NCI-H524 treated with DMSO at 0.1 percent for 48 hours (cell line): ENCODE data around the gene ASB2.
A peak's percentile ranks its signal among the peaks of the same experiment; 100 is the strongest.

Source experiments
- DNase-seq: peaks from one replicate; lab custom pipeline; 2025; lab: John Stamatoyannopoulos, UW

ASB2 gene

DNA sequence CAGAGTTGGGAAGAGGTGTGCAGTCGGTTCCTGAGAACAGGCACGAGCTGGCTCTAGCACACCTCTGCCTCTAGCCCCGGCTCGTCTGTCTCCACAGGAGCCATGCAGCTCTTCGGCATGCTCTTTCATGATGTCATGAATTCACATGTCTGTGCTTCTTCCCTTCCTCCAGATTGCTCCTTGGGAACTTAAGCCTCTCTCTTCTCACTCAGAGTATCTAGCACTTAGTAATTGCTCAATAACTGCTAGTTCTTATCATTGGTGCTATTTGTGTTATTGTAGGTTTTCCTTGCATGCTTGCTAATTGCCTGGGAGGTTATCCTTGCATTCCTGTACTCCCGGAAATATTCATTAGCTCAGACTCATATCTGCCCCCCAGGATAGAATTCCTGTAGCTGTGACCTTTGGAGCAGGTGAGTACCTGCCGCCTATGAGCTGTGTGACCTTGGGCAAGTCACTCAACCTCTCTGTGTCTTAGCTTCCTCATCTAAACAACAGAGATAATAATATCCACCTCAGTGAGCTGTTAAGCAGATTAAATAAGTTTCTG lies 29.8 kb downstream of the ASB2 start:
- no peak for DNase-seq

- no peak for DNase-seq
Measured at GRCh38 chr14:93946104-93946503, 30.3 kb downstream of the ASB2 start.

DNA sequence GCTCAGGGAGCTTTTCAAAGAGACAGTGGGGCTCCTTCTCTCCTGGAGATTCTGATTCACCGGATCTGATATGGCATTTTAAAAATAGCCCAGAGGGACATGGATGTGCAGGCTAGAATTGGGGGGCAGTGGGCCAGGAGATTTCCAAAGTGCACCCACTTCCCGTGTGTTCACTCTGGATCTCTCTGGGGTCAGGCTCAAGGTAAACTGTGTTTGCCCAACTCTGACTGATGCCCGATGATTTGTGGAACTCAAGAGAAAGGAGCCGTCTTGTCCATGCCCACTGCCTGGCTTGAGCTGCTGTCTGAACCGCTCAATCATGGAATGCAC lies 31.3 kb downstream of the ASB2 start:
- no peak for DNase-seq

- DNase-seq = peak; percentile 70
Measured at GRCh38 chr14:93944348-93945069, 31.9 kb downstream of the ASB2 start.

GRCh38 chr14:93943930-93944329 lies 32.4 kb downstream of the ASB2 start:
- DNase-seq = no peak

DNA sequence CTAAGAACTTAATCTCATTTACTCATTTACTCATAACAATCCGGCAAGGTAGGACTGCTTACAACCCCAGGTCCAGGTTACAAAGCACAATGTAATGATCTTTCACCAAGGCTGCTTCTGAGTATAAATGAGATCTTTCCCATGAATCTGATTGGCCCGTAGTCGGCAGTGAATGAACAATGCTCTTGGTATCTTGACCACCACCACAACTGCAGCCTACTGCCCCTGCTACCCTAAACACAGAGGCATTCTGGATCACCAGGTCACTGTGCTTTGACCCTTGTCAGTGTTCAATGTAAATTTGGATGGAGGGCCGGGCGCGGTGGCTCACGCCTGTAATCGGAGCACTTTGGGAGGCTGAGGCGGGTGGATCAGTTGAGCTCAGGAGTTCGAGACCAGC lies 33.3 kb downstream of the ASB2 start:
- peak; percentile 52 for DNase-seq

GRCh38 chr14:93941293-93941910 lies 35.0 kb downstream of the ASB2 start:
- peak; percentile 64 for DNase-seq

- no peak for DNase-seq
Measured at GRCh38 chr14:93940437-93940836, 35.9 kb downstream of the ASB2 start.

DNA sequence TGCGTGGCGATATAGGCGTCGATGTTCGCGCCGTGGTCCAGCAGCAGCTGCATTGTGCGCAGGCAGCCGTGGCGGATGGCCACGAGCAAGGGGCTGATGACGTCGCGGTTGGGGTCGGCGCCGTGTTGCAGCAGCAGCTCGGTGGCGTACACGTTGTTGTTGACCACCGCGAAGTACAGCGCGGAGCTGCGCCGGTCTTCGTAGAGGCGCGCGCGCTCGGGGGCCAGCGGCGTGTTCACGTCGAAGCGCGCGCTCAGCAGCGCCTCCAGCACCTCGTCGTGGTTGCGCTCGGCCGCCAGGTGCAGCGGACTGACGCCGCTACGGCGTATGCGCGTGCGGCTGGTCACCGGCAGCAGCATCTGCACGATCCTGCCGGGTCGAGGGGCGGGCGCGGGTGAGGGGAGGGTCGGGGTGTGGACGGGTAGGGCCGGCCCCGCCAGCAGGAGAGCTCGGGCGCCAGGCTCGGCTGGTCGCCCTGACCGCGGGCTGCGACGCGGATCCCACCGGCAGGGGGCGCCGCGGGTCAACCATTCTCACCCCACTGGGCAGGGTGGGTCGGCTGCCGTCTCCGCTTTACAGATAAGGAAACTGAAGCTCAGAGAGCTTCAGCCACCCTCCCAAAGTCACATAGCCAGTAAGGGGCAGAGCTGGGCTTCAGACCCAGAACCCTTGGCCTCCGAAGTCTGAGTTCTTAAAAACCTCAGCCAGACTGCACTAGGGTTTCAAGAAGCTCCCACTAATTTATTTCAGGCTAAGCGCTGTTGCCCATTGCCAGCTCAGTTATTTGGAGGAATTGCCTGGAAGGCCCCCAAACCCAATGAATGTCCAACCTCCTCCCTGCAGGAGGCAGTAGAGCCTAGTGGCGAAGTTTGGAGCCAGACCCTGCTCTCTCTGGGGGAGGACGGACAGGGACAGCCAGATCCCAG lies 36.8 kb downstream of the ASB2 start:
- DNase-seq = peak; percentile 53

GRCh38 chr14:93938751-93939303 lies 37.5 kb downstream of the ASB2 start:
- DNase-seq = no peak

- no peak for DNase-seq
Measured at GRCh38 chr14:93937519-93937918, 38.9 kb downstream of the ASB2 start.

DNA sequence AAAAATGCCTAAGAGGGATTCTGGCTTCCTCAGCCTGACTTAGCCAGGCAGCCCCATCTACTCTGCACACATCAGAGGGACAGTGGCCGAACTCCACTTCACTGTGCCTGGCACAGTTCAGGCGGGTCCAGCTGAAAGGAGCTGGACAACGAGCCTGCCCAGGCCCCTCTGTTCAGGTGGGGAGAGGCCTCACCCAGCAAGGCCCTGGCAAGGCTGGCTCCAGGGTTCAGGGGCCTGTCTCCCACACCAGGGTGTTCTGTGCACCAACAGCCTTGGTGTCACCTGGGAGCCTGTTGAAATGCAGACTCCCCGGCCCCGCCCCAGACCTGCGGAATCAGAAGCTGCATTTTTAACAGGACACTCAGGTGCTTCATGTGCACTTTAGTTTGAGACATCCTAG lies 39.4 kb downstream of the ASB2 start:
- no peak for DNase-seq

DNA sequence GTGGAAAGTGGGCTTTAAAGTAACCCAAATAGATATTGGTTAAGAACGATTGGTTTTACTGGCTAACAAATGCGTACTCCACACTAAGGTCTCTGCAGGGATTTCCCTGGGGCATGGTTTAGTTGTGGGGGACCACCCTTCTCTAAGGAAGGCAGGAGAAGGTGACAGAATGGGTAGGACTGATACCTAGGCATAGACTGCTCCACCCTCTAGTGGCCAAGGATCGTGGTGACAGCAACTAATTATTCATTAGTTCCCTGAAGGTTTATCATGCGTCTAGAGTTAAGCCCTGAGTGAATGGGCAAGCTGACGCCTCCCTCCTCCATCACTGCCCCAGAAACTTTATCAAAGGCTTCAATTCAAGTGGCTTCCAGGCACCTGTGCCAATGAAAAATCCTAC lies 40.1 kb downstream of the ASB2 start:
- peak; percentile 49 for DNase-seq

DNA sequence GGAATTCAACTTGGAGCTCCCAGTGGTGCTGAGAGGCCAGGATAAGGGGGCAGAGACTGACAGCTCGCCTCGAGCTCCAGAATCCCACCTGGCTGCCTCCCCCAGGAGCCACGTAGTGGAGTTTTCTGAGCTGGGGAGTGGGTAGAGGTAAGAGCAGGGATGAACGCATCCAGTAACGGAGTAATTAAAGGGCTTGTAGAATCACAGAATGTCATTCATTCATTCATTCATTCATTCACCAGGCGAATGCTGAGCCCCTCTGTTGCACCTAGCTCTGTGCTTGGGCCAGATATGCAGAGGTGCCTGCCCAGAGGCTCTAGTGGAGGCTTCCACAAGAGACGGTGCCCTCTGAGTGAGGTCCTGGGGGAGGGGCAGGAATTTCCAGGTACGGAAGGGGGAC lies 41.2 kb downstream of the ASB2 start:
- DNase-seq = no peak

DNA sequence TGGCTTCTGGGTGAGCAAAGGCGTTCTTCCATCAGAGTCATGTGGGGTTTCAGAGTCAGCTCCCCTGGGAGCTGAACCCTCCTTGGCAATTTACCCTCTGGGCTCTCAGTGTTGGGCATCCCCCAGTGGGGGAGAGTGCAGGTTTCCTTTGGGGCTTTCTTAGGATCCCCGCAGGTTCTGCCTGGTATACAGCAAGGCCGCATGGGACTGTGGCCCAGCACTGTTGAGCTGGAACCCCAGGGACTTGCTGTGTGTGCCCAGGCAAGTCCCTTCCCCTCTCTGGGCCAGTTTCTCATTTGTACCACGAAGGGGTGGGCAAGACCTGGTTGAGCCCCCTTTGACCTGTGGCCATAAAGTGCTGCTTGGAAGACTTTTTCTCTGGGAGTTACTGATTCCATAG lies 43.7 kb downstream of the ASB2 start:
- DNase-seq = no peak

DNA sequence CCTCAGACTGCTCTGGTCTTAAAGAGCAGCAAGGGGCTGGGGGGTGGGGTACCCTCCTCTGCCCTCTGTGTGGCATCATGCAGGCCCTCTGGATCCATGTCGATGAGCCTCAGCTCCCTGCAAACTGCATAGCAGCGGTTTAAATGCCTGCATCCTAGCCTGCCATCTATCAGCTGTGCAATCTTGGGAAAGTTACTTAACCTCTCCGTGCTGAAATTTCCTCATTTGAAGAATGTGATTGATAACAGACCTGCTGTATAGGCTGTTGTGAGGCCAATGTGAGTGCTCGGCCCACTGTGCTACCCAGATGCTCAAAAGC lies 45.4 kb downstream of the ASB2 start:
- DNase-seq = no peak

GRCh38 chr14:93930296-93930988 lies 45.9 kb downstream of the ASB2 start:
- DNase-seq = no peak

- no peak for DNase-seq
Measured at GRCh38 chr14:93929657-93930056, 46.7 kb downstream of the ASB2 start.

GRCh38 chr14:93929048-93929535 lies 47.3 kb downstream of the ASB2 start:
- DNase-seq = no peak

- no peak for DNase-seq
Measured at GRCh38 chr14:93928184-93929047, 48.0 kb downstream of the ASB2 start.

- no peak for DNase-seq
Measured at GRCh38 chr14:93927800-93928145, 48.6 kb downstream of the ASB2 start.
